CD4-positive, alpha-beta T cell (primary cell): ENCODE results near the gene PDE7B. TPM values are rescaled to one million over a fixed set of nuclear protein-coding genes. Genes with fewer than 3 reads are reported as not detected.

Experiments used
- ATAC-seq: fragments of 200-7000 bp; cut with Tn5 transposase; one replicate; pipeline ENCODE4 v1.10.0; 2022; ENCODE audit warnings: mild to moderate bottlenecking; ENCODE audit not compliant: poor library complexity
- CTCF ChIA-PET: fragments of 350-600 bp; sonication (Branson Sonifier 250); formaldehyde crosslinking; loops from one replicate; lab custom pipeline; 2021; ENCODE audit warnings: antibody characterized with exemption, inconsistent platforms; lab: Charles Lee
- POLR2A ChIA-PET: fragments of 350-600 bp; sonication (Branson Sonifier 250); formaldehyde crosslinking; loops from one replicate; lab custom pipeline; 2021; ENCODE audit warnings: antibody characterized with exemption, inconsistent platforms; lab: Charles Lee
- DNase-seq, 14 experiments: peaks; one replicate each; pipeline ENCODE4 v3.0.0-alpha.2; 2013 to 2020; ENCODE audit warnings: mixed read lengths in 2 of 14
- H3K27ac ChIP-seq, 2 donors: one replicate each; pipeline versions ENCODE4 v1.5.1 to v1.7.0; 2013; ENCODE audit warnings: low read length in 2 of 2, low read depth in 1 of 2, mild to moderate bottlenecking in 1 of 2
- H3K27me3 ChIP-seq, 2 experiments: 1 replicate in 1 of 2; 2 replicates in 1 of 2; pipeline versions ENCODE4 v1.6.1 to v1.7.0; 2013; ENCODE audit warnings: low read length in 2 of 2, control low read depth in 1 of 2, mild to moderate bottlenecking in 1 of 2, moderate library complexity in 1 of 2; ENCODE audit not compliant: insufficient read depth in 2 of 2, control insufficient read depth in 1 of 2
- H3K36me3 ChIP-seq: one replicate; pipeline ENCODE4 v1.6.1; 2013; ENCODE audit warnings: low read length, control low read depth; ENCODE audit not compliant: insufficient read depth
- H3K4me1 ChIP-seq: one replicate; pipeline ENCODE4 v1.6.1; 2013; ENCODE audit warnings: low read length, control low read depth; ENCODE audit not compliant: insufficient read depth
- H3K4me3 ChIP-seq: one replicate; pipeline ENCODE4 v1.5.1; 2013; ENCODE audit warnings: mild to moderate bottlenecking, low read length, moderate library complexity
- H3K9me3 ChIP-seq, 2 experiments: 1 replicate in 1 of 2; 2 replicates in 1 of 2; pipeline versions ENCODE4 v1.6.1 to v1.7.0; 2013; ENCODE audit warnings: low read length in 2 of 2, mild to moderate bottlenecking in 2 of 2, control low read depth in 1 of 2, moderate library complexity in 1 of 2; ENCODE audit not compliant: control insufficient read depth in 1 of 2, insufficient read depth in 1 of 2
- H3K27ac Mint-ChIP-seq: one replicate; pipeline ENCODE4 v1.8.0; 2020; ENCODE audit warnings: mixed read lengths
- H3K27me3 Mint-ChIP-seq: one replicate; pipeline ENCODE4 v1.8.0; 2021; ENCODE audit warnings: mixed read lengths
- H3K36me3 Mint-ChIP-seq: one replicate; pipeline ENCODE4 v1.8.0; 2021; ENCODE audit warnings: low read depth, mixed read lengths
- H3K4me1 Mint-ChIP-seq: one replicate; pipeline ENCODE4 v1.8.0; 2021; ENCODE audit warnings: low read depth, mixed read lengths
- H3K4me3 Mint-ChIP-seq: one replicate; pipeline ENCODE4 v1.8.0; 2020; ENCODE audit warnings: mild to moderate bottlenecking, mixed read lengths
- H3K9me3 Mint-ChIP-seq: one replicate; pipeline ENCODE4 v1.8.0; 2020; ENCODE audit warnings: mixed read lengths
- intact Hi-C, 2 experiments: fragments of 100-400 bp; cut with DNase I in 1 of 2; cut with micrococcal nuclease in 1 of 2; formaldehyde crosslinking; loops; one replicate each; pipeline versions ENCODE4 v1.15.1 to v1.9.0; 2023 to 2025; cut with DNase I, micrococcal nuclease
- total RNA-seq, 174 experiments: library from RNA in 2 of 174; stranded (reverse) in 2 of 174; gene quantifications; one replicate each; pipeline ENCODE4 v1.2.3 and lab custom pipeline; 2021 to 2026
- TF ChIP-seq, protein P1 (sequence below): fragments of 200-600 bp; IDR thresholded peaks from one replicate; pipeline ENCODE4 v1.8.0; 2022; ENCODE audit warnings: antibody characterized with exemption, mild to moderate bottlenecking

PDE7B gene
- total RNA-seq, 2 experiments from 2014 or later: 0.25 to 0.34 TPM

- Mint-ChIP-seq H3K27ac (no peak overlapping the region), H3K9me3 (no peaks in the 10 kb centered on the region), H3K27me3 (no peaks in the 10 kb centered on the region), H3K4me3 (no peak overlapping the region), H3K4me1 (peaks cover 32% of the 10 kb centered on the region), H3K36me3 (no peaks in the 10 kb centered on the region)
- no peaks in the 10 kb centered on the region for H3K36me3 ChIP-seq
- TF ChIP-seq, protein P1, sequence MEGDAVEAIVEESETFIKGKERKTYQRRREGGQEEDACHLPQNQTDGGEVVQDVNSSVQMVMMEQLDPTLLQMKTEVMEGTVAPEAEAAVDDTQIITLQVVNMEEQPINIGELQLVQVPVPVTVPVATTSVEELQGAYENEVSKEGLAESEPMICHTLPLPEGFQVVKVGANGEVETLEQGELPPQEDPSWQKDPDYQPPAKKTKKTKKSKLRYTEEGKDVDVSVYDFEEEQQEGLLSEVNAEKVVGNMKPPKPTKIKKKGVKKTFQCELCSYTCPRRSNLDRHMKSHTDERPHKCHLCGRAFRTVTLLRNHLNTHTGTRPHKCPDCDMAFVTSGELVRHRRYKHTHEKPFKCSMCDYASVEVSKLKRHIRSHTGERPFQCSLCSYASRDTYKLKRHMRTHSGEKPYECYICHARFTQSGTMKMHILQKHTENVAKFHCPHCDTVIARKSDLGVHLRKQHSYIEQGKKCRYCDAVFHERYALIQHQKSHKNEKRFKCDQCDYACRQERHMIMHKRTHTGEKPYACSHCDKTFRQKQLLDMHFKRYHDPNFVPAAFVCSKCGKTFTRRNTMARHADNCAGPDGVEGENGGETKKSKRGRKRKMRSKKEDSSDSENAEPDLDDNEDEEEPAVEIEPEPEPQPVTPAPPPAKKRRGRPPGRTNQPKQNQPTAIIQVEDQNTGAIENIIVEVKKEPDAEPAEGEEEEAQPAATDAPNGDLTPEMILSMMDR: no peak
- CTCF ChIA-PET: interaction anchor here (0.9 kb wide), 1 partner anchor 14 kb away, joined by 3 read pairs; no protein-coding TSS in a partner anchor
- intact Hi-C loops: loop anchor here in 1 of 2 experiments (10.0 kb wide), 1 partner anchor 398 kb away; the partner anchor contains the start of gene BCLAF1
- no peak overlapping the region for H3K27ac ChIP-seq
- no peaks in the 10 kb centered on the region for H3K27me3 ChIP-seq
- POLR2A ChIA-PET: no interaction called here
- no peaks in the 10 kb centered on the region for H3K4me1 ChIP-seq
- ATAC-seq: no peak
- no peak overlapping the region for H3K4me3 ChIP-seq
- H3K9me3 ChIP-seq: no peaks in the 10 kb centered on the region
- no peak for DNase-seq
These were observed 35.6 kb downstream of the PDE7B start for GRCh38 chr6:135887069-135887468.

DNA sequence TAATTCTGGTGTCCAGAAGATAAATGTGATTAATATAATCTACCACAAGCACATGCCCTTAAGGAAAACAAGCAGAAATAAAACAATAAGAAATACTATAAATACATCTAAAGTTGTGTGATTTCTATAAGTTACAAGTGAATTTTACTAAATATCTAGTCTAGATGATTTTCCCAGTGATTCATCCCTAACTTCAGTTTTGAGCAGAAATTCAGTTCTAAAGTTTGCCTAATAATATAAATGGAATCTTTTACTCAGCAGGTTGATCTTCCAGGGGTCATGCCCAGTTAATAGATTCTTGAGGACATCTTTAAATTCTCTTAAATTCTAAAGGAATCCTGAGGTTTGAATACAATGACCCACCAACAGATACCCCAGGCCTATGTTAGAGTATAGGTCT, 37.3 kb downstream of the PDE7B start:
- CTCF ChIA-PET: no interaction called here
- intact Hi-C loops: loop anchor here in 1 of 2 experiments (10.0 kb wide), 1 partner anchor 396 kb away; the partner anchor contains the start of gene BCLAF1

DNA sequence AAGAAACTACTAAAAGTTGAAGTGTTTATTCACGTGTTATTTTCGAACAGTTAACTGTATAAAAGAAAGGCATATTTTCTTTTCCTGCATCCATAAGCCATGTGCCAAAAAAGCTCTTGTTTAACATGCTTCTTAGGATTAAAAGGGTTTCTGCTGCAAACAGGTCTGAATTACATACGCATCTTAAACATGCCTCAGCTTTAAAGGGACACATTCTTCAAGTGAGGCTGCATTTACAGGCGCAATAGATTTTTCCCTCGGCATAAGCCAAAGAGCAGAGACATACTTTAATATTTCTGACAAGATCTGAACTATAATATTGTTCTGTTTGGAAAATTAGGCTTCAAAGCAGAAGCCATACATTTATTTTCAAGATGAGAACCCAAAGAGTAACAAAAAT, 39.4 kb downstream of the PDE7B start:
- no peak overlapping the region for H3K4me3 Mint-ChIP-seq
- no peaks in the 10 kb centered on the region for H3K27me3 Mint-ChIP-seq
- H3K9me3 Mint-ChIP-seq: peaks cover 2% of the 10 kb centered on the region
- TF ChIP-seq, protein P1: no peak
- no peak overlapping the region for H3K27ac Mint-ChIP-seq
- ATAC-seq (no peak), DNase-seq (no peak)
- H3K4me3 ChIP-seq: no peak overlapping the region
- intact Hi-C loops: no loop called here
- CTCF ChIA-PET: no interaction called here
- no peak overlapping the region for H3K27ac ChIP-seq
- no peaks in the 10 kb centered on the region for H3K36me3 Mint-ChIP-seq
- H3K9me3 ChIP-seq: no peaks in the 10 kb centered on the region
- no peaks in the 10 kb centered on the region for H3K36me3 ChIP-seq
- POLR2A ChIA-PET: no interaction called here
- H3K4me1 Mint-ChIP-seq: peaks cover 12% of the 10 kb centered on the region
- H3K27me3 ChIP-seq: no peaks in the 10 kb centered on the region
- H3K4me1 ChIP-seq: no peaks in the 10 kb centered on the region

More for the DNA sequence above, 37.3 kb downstream of the PDE7B start:
- no peaks in the 10 kb centered on the region for H3K27me3 ChIP-seq
- peaks cover 20% of the 10 kb centered on the region for H3K4me1 Mint-ChIP-seq
- no peaks in the 10 kb centered on the region for H3K4me1 ChIP-seq
- H3K4me3 Mint-ChIP-seq: no peak overlapping the region
- DNase-seq (no peak), ATAC-seq (no peak)
- H3K9me3 ChIP-seq: no peaks in the 10 kb centered on the region
- no peaks in the 10 kb centered on the region for H3K27me3 Mint-ChIP-seq
- no peak overlapping the region for H3K27ac Mint-ChIP-seq
- TF ChIP-seq, protein P1: no peak
- POLR2A ChIA-PET: no interaction called here
- H3K27ac ChIP-seq: no peak overlapping the region
- H3K36me3 Mint-ChIP-seq: no peaks in the 10 kb centered on the region
- no peaks in the 10 kb centered on the region for H3K36me3 ChIP-seq
- no peak overlapping the region for H3K4me3 ChIP-seq
- peaks cover 2% of the 10 kb centered on the region for H3K9me3 Mint-ChIP-seq
